ENCODE measurements around the gene RYR1.
"Not testable (repeated sequence)": the region's sequence is repeated elsewhere in the genome, so short reads cannot be mapped to it uniquely, and the experiment has no call there.

The RYR1 gene

DNA sequence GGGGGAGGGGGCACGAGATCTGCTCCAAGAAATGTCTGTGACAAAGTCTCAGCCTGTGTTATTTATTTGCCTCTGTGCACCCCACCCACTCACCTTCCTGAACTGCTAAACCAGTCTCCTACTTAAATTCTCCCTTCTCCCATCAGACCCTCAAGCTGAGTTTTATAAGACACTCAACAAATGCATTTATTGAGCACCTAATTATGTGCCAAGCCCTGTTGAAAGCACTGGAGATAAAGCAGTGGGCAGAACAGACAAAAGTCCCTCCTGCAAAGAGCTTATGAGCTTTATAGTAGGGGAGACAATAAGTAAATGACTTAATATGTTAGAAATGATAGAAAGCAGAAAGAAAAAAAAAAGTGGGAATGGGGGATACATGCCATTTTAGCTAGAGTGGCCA, 34.0 kb upstream of the RYR1 start:
- no peak for DNase-seq (ENCODE audit: low read depth in 2 of 2)

- DNase-seq (ENCODE audit: low read depth in 2 of 2), result no peak
Observed at GRCh38 chr19:38400361-38400760, 33.1 kb upstream of the RYR1 start.

GRCh38 chr19:38401148-38401547, 32.3 kb upstream of the RYR1 start:
- no peak for DNase-seq (ENCODE audit: low read depth in 2 of 2)

- DNase-seq (ENCODE audit: low read depth in 2 of 2), result no peak
Observed at GRCh38 chr19:38402623-38402966, 30.9 kb upstream of the RYR1 start.

GRCh38 chr19:38402967-38403674, 30.4 kb upstream of the RYR1 start, which contains the start of gene FAM98C:
Gene FAM98C (plus strand): TSS chr19:38403093. CDS start chr19:38403154, 61 bp downstream.
- peak; percentile 94 to 96 for DNase-seq (ENCODE audit: low read depth in 2 of 2)

- DNase-seq (ENCODE audit: low read depth in 2 of 2), result no peak
Observed at GRCh38 chr19:38404858-38405257, 28.6 kb upstream of the RYR1 start.

GRCh38 chr19:38405276-38405675, 28.2 kb upstream of the RYR1 start:
- no peak for DNase-seq (ENCODE audit: low read depth in 2 of 2)

DNA sequence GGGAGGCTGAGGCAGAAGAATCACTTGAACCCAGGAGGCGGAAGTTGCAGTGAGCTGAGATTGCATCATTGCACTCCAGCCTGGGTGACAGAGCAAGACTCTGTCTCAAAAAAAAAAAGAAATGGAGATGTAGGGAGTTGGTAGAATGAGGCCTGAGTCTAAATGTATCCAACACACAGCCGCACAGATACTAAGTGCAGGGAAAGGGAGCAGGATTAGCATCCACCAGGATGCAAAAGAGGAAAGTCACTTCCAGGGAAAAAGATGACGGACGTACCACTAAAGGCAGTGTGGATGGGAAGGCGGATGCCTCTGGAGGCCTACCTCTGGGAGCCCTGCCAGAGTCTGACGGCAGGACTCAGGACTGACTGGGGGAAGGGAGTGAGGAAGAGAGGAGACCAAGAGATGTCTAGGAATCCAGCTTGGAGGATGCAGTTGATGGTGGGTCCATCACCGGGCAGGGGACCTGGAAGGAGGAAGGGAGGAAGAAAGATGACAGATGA, 23.8 kb upstream of the RYR1 start:
- DNase-seq (ENCODE audit: low read depth in 2 of 2), result no peak

GRCh38 chr19:38410407-38410806, 23.1 kb upstream of the RYR1 start:
- DNase-seq (ENCODE audit: low read depth in 2 of 2), result not testable (repeated sequence)

DNA sequence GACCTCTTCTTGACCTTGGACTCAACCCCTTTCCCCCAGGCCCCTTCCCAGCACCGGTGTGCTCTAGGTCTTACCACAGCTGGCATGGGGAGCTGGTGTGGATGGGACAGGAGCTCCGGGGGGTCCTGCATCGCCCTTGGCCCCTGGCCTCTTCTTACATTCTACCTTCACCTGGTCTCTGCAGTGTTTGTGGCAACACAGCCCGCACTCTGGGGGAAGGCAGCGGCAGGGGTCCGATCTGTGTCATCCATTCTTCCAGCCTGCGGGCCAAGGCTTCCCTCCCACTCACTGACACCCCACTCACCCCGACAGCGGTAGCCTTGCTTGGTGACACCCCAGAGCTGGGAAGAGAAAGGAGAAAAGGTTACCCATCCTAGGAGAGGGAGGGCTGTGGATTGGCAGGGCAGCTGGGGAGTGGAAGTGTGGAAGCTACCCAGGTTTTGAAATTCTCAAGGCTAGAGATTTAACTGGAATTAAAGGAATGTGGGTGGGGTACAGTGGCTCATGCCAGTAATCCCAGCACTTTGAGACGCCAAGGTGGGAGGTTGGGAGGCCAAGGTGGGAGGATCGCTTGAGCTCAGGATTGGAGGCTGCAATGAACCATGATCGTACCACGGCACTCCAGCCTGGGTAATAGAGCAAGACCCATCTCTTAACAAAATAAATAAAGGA, 22.3 kb upstream of the RYR1 start:
- no peak for DNase-seq (ENCODE audit: low read depth in 2 of 2)

GRCh38 chr19:38411898-38412297, 21.6 kb upstream of the RYR1 start:
- not testable (repeated sequence) for DNase-seq (ENCODE audit: low read depth in 2 of 2)

- DNase-seq (ENCODE audit: low read depth in 2 of 2), result no peak
Observed at GRCh38 chr19:38412491-38412890, 21.0 kb upstream of the RYR1 start.

DNA sequence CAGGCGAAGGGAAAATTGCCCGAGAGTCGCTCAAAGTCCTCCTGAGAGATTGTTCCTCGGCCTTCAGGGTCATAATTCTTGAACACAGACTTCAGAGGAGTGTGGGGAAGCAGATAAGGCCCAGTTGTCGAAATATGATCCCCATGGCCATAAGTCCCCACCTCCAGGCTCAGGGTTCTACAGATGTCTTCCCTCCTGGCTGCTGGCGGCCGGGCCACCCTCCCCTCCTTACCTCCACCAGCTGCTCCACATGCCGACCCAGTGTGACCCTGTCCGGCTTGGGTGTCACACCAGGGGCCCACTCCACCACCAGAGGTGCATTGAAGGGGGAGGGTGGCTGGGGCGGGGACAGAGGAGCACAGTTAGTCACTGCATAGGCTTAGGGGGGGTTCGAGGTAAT, 20.5 kb upstream of the RYR1 start:
- no peak for DNase-seq (ENCODE audit: low read depth in 2 of 2)

- DNase-seq (ENCODE audit: low read depth in 2 of 2), result no peak
Observed at GRCh38 chr19:38413416-38413815, 20.1 kb upstream of the RYR1 start.

GRCh38 chr19:38417146-38417543, 16.3 kb upstream of the RYR1 start:
- no peak for DNase-seq (ENCODE audit: low read depth in 2 of 2)

GRCh38 chr19:38417544-38418506, 15.7 kb upstream of the RYR1 start:
- DNase-seq (ENCODE audit: low read depth in 2 of 2), result peak in 1 of 2 donors; percentile 26

DNA sequence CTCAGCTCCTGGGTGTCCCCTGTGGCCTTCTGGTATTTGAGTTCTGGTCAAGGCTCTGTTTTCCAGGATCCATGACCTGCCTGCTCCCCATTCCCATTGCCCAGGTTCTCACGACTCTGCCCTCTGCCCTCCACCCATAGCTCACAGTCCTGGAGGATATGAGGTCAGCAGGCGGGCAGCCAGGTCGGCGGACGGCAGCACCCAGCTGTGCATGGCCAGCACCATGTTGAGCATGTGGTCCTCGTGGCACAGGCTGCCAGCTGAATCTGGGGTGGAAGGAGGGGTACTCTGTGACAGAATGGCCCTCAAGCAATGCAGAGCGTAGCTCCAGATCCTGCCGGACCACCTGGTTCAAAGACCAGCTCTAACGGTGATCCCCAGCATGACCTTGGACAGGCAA, 12.6 kb upstream of the RYR1 start:
- DNase-seq (ENCODE audit: low read depth in 2 of 2), result no peak

DNA sequence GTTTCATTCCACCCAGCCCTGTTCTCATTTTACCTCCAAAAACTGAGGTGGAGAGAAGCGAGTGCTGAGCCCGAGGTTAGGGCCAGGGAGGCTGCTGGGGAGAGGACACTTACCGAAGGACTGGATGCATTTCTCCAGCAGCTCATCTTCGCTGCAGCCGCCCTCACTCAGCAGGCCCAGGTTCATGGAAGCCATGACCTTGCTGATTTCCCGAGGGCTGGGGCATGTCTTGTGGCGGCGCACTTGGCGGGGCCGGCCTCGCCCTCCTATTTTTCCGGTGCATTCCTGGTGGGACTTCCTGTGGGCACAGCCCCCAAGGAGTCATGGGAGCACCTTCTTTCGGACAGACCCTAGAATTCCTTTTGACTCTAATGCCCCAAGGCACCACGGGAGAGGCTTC, 11.6 kb upstream of the RYR1 start:
- DNase-seq (ENCODE audit: low read depth in 2 of 2), result no peak

- DNase-seq (ENCODE audit: low read depth in 2 of 2), result no peak
Observed at GRCh38 chr19:38422438-38422837, 11.1 kb upstream of the RYR1 start.

DNA sequence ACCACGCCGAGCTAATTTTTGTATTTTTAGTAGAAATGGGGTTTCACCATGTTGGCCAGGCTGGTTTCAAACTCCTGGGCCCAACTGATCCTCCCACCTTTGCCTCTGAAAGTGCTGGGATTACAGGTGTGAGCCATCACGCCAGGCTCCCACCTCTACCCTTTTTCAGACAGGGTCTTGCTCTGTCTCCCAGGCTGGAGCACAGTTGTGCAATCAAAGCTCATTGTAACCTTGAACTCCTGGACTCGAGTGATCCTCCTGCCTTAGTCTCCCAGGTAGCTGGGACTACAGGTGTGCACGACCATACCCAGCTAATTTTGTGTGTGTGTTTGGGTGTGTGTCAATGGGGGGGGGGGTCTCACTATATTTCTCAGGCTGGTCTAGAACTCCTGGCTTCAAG, 9.2 kb upstream of the RYR1 start:
- no peak for DNase-seq (ENCODE audit: low read depth in 2 of 2)

DNA sequence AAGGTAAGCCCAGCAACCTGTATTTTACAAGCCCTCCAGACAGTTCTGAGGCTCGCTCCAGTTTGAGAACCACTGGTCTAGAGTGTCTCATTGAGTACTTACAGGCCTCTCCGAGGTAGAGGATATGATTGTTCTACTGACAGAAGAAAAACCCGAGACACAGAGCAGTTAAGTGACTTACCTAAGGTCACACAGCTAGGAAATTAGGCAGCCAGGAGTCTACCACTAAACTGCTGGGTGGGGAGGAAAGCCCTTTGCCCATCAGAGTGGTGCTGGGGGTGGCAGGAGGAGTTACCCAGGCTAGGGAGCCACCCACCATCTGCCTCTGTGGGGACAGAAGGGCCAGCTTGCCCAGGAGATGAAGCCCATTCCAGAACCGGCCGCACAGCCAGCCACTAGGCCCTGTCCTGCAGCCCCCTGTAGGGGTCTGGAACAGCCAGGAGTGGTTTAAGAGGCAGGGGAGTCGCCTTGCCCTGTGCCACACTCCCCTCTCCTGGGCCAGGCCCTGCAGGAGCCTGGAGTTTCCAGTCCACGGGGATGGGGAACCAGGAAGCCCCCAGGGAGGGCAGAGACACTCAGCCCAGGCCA, 8.2 kb upstream of the RYR1 start:
- no peak for DNase-seq (ENCODE audit: low read depth in 2 of 2)
